Activated naive CD4-positive, alpha-beta T cell treated with anti-CD3 and anti-CD28 coated beads for 36 hours (primary cell): ENCODE data around the gene XYLT1. TPM values are rescaled to one million over a fixed set of nuclear protein-coding genes. Genes with fewer than 3 reads are reported as not detected.
"Not testable (repeated sequence)": the region's sequence is repeated elsewhere in the genome, so short reads cannot be mapped to it uniquely, and the experiment has no call there.

ENCODE experiments used
- CTCF ChIA-PET: fragments of 350-600 bp; sonication (Branson Sonifier 250); formaldehyde crosslinking; loops from one replicate; lab custom pipeline; 2021; ENCODE audit warnings: antibody characterized with exemption; lab: Charles Lee
- DNase-seq: peaks from one replicate; pipeline ENCODE4 v3.0.0-alpha.2; 2020
- H3K27ac Mint-ChIP-seq: one replicate; pipeline ENCODE4 v1.8.0; 2021; ENCODE audit warnings: mild to moderate bottlenecking, mixed read lengths
- H3K27me3 Mint-ChIP-seq: one replicate; pipeline ENCODE4 v1.8.0; 2021; ENCODE audit warnings: low read depth, mixed read lengths
- H3K36me3 Mint-ChIP-seq: one replicate; pipeline ENCODE4 v1.8.0; 2021; ENCODE audit warnings: low read depth, mixed read lengths
- H3K4me1 Mint-ChIP-seq: one replicate; pipeline ENCODE4 v1.8.0; 2021; ENCODE audit warnings: low read depth, mixed read lengths
- H3K4me3 Mint-ChIP-seq: one replicate; pipeline ENCODE4 v1.8.0; 2021; ENCODE audit warnings: mild to moderate bottlenecking, moderate library complexity, mixed read lengths
- H3K9me3 Mint-ChIP-seq: one replicate; pipeline ENCODE4 v1.8.0; 2021; ENCODE audit warnings: mixed read lengths
- intact Hi-C: fragments of 100-400 bp; cut with micrococcal nuclease; formaldehyde crosslinking; loops from one replicate; pipeline ENCODE4 v1.15.1; 2023
- total RNA-seq, 2 experiments: library from RNA; stranded (reverse); gene quantifications; one replicate each; pipeline ENCODE4 v1.2.3, GENCODE V29; 2021

XYLT1 gene
- total RNA-seq, 2 experiments from 2014 or later: 3.3 to 4.5 TPM

DNA sequence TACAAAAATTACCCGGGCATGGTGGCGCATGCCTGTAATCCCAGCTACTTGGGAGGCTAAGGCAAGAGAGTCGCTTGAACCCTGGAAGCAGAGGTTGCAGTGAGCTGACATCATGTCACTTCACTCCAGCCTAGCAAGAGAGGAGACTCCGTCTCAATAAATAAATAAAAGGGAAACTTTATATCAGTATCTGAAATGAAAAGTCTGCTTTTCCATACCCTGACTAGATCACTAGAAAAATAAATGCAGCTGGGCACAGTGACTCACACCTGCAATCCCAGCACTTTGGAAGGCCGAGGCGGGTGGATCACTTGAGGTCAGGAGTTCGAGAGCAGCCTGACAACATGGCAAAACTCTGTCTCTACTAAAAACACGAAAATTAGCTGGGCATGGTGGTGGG, 36.8 kb upstream of the XYLT1 start:
- DNase-seq, H3K27ac Mint-ChIP-seq, CTCF ChIA-PET, H3K36me3 Mint-ChIP-seq, H3K9me3 Mint-ChIP-seq, H3K27me3 Mint-ChIP-seq, H3K4me3 Mint-ChIP-seq, intact Hi-C loops, H3K4me1 Mint-ChIP-seq: not testable (repeated sequence)

GRCh38 chr16:17505828-17506227, 35.1 kb upstream of the XYLT1 start:
- CTCF ChIA-PET, H3K36me3 Mint-ChIP-seq, H3K27ac Mint-ChIP-seq, H3K27me3 Mint-ChIP-seq, DNase-seq, H3K9me3 Mint-ChIP-seq, H3K4me1 Mint-ChIP-seq, intact Hi-C loops, H3K4me3 Mint-ChIP-seq: not testable (repeated sequence)

GRCh38 chr16:17504050-17504449, 33.3 kb upstream of the XYLT1 start:
- Mint-ChIP-seq H3K4me3 (no peak overlapping the region), H3K4me1 (no peaks in the 10 kb centered on the region), H3K36me3 (no peaks in the 10 kb centered on the region), H3K27ac (no peak overlapping the region), H3K27me3 (no peaks in the 10 kb centered on the region), H3K9me3 (peaks cover 5% of the 10 kb centered on the region)
- CTCF ChIA-PET: no interaction called here
- no peak for DNase-seq
- intact Hi-C loops: no loop called here

DNA sequence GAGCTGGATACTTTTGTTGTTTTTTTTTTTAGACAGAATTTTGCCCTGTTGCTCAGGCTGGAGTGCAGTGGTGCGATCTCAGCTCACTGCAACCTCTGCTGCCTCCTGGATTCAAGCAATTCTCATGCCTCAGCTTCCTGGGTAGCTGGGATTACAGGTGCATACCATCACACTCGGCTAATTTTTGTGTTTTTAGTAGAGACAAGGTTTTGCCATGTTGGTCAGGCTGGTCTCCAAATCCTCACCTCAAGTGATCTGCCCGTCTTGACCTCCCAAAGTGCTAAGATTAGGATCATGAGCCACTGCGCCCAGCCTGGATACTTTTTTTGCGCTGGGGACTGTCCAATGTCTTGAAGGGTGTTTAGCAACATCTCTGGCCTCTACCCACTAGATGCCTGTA, 32.6 kb upstream of the XYLT1 start:
- H3K9me3 Mint-ChIP-seq: peaks cover 3% of the 10 kb centered on the region
- H3K36me3 Mint-ChIP-seq: no peaks in the 10 kb centered on the region
- no peak for DNase-seq
- CTCF ChIA-PET: no interaction called here
- no peak overlapping the region for H3K27ac Mint-ChIP-seq
- intact Hi-C loops: no loop called here
- H3K27me3 Mint-ChIP-seq: no peaks in the 10 kb centered on the region
- H3K4me3 Mint-ChIP-seq: no peak overlapping the region
- H3K4me1 Mint-ChIP-seq: no peaks in the 10 kb centered on the region

DNA sequence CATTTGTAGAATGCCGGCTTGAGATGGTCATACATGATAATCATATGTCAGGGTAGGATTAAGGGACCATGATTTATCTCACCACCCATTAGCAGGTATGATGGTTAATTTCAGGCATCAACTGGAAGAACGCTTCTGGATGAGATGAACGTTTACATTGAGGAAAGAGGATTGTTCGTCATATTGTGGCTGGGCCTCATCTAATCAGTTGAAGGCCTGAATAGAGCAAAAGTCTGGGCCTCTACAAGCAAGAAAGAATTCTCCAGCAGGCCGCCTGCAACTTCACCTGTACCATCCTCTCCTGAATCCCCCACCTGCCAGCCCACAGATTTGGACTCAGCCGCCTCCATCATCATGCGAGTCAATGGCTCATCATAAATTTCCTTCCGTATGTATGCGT, 30.6 kb upstream of the XYLT1 start:
- DNase-seq: no peak
- Mint-ChIP-seq H3K27ac (no peak overlapping the region), H3K4me1 (no peaks in the 10 kb centered on the region), H3K4me3 (no peak overlapping the region), H3K36me3 (no peaks in the 10 kb centered on the region), H3K27me3 (no peaks in the 10 kb centered on the region), H3K9me3 (no peaks in the 10 kb centered on the region)
- CTCF ChIA-PET: no interaction called here
- intact Hi-C loops: no loop called here

DNA sequence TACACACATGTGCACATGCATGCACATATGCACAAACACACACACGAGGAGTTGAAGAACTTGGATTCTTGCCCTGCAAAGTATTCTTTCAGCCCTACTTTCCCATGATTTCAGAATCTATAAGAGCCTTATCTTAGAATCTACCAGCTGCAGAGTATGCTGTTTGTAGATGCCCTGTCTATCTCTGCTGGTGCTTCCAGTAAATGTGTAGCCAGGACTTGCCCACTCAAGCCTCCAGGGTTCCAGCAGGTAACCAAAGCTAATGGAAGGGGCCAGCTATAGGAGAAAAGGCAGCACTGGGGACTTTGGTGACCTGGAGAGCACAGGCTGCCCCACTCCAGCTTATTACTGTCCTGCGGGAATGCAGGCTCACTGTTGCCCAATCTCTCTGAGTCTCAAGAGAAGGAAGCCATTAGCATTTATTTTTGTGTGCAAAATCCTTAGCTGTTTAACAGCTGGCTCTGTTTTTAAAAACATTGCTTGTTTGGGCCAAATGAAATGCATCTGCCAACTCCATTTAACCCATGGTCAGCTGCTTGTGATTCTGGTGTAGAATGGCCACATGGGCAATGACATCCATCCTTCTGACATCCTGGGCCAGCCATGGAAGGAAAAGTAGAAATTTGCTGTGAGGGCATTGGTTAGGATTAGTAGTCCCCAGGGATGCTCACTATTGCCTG, 28.6 kb upstream of the XYLT1 start:
- no peaks in the 10 kb centered on the region for H3K27me3 Mint-ChIP-seq
- CTCF ChIA-PET: no interaction called here
- no peaks in the 10 kb centered on the region for H3K36me3 Mint-ChIP-seq
- H3K27ac Mint-ChIP-seq: no peak overlapping the region
- H3K4me3 Mint-ChIP-seq: no peak overlapping the region
- H3K4me1 Mint-ChIP-seq: no peaks in the 10 kb centered on the region
- intact Hi-C loops: no loop called here
- DNase-seq: no peak
- no peaks in the 10 kb centered on the region for H3K9me3 Mint-ChIP-seq

GRCh38 chr16:17497648-17498047, 26.9 kb upstream of the XYLT1 start:
- no peaks in the 10 kb centered on the region for H3K27me3 Mint-ChIP-seq
- CTCF ChIA-PET: no interaction called here
- no peak overlapping the region for H3K27ac Mint-ChIP-seq
- H3K36me3 Mint-ChIP-seq: no peaks in the 10 kb centered on the region
- DNase-seq: no peak
- H3K4me3 Mint-ChIP-seq: no peak overlapping the region
- intact Hi-C loops: no loop called here
- no peaks in the 10 kb centered on the region for H3K9me3 Mint-ChIP-seq
- H3K4me1 Mint-ChIP-seq: no peaks in the 10 kb centered on the region

DNA sequence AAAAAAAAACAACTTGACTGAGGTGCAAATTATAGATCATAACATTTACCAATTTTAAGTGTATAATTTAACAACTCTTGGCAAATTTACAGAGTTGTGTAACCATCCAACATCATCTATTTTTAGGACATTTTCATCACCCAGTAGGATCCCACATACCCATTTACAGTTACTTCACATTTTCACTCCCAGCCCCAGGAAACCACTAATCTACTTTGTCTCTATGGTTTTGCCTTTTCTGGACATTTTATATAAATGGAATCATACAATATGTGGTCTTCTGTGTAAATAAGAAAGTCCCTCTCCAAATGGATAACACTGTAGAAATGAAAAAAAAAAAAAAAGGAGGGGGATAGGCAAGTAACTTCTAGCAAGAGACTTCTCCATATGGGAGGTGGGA, 26.1 kb upstream of the XYLT1 start:
- no peaks in the 10 kb centered on the region for H3K9me3 Mint-ChIP-seq
- no peak overlapping the region for H3K4me3 Mint-ChIP-seq
- no peaks in the 10 kb centered on the region for H3K36me3 Mint-ChIP-seq
- CTCF ChIA-PET: no interaction called here
- intact Hi-C loops: no loop called here
- DNase-seq: no peak
- H3K27me3 Mint-ChIP-seq: no peaks in the 10 kb centered on the region
- no peak overlapping the region for H3K27ac Mint-ChIP-seq
- no peaks in the 10 kb centered on the region for H3K4me1 Mint-ChIP-seq

DNA sequence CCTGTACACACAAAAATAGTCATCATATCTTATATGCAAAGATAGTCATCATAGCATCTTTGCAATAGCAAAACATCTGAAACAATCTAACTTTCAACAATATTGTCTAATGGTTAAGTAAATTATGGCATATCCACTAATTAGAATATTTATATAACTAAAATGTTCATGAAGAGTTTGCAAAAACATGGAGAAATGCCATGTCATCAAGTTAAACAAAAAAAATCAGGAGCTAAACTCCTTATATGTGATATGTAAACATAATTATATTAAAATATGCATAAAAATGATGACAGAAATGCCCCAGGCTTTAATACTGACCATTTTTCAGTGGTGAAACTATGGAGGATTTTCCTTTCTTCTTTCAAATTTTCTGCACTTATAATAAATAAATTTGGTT, 22.3 kb upstream of the XYLT1 start:
- no peak overlapping the region for H3K27ac Mint-ChIP-seq
- no peak for DNase-seq
- H3K36me3 Mint-ChIP-seq: no peaks in the 10 kb centered on the region
- no peaks in the 10 kb centered on the region for H3K9me3 Mint-ChIP-seq
- no peaks in the 10 kb centered on the region for H3K27me3 Mint-ChIP-seq
- no peak overlapping the region for H3K4me3 Mint-ChIP-seq
- CTCF ChIA-PET: no interaction called here
- intact Hi-C loops: no loop called here
- no peaks in the 10 kb centered on the region for H3K4me1 Mint-ChIP-seq

DNA sequence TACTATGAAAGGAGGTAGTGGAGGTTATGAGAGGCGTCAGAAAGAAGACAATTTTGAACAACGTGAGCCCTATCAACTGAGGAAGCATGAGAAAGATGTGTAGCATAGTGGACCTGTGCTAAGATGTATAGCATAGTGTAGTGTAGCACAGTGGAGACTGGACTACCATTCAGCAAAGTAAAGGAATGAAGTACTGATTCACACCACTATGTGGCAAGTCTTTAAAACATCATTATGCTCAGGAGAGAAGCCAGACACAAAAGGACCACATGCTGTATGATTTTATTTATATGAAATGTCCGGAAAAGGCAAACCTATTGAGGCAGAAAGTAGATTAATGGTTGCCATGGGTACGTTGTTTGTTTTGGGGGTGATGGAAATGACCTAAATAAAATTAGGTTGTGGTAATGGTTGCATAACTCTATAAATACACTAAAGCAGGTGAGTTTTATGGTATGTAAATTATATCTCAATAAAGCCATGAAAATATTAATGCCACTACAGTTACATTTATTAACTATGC, 20.4 kb upstream of the XYLT1 start:
- no peaks in the 10 kb centered on the region for H3K9me3 Mint-ChIP-seq
- intact Hi-C loops: no loop called here
- no peaks in the 10 kb centered on the region for H3K36me3 Mint-ChIP-seq
- CTCF ChIA-PET: no interaction called here
- H3K27me3 Mint-ChIP-seq: no peaks in the 10 kb centered on the region
- H3K4me1 Mint-ChIP-seq: no peaks in the 10 kb centered on the region
- no peak for DNase-seq
- no peak overlapping the region for H3K4me3 Mint-ChIP-seq
- no peak overlapping the region for H3K27ac Mint-ChIP-seq

DNA sequence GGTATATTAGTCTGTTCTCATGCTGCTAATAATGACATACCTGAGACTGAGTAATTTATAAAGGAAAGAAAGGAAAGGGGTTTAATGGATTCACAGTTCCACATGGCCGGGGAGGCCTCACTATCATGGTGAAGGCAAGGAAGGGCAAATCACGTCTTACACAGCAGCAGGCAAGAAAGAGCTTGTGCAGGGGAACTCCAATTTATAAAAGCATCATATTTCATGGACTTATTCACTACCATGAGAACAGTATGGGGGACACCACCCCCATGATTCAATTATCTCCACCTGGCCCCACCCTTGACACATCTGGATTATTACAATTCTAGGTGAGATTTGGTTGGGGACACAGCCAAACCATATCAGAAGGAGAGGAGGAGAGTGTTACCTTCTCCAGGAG, 17.7 kb upstream of the XYLT1 start:
- DNase-seq: no peak
- Mint-ChIP-seq H3K4me3 (no peak overlapping the region), H3K27me3 (no peaks in the 10 kb centered on the region), H3K27ac (no peak overlapping the region), H3K4me1 (no peaks in the 10 kb centered on the region), H3K9me3 (no peaks in the 10 kb centered on the region), H3K36me3 (no peaks in the 10 kb centered on the region)
- CTCF ChIA-PET: no interaction called here
- intact Hi-C loops: no loop called here

DNA sequence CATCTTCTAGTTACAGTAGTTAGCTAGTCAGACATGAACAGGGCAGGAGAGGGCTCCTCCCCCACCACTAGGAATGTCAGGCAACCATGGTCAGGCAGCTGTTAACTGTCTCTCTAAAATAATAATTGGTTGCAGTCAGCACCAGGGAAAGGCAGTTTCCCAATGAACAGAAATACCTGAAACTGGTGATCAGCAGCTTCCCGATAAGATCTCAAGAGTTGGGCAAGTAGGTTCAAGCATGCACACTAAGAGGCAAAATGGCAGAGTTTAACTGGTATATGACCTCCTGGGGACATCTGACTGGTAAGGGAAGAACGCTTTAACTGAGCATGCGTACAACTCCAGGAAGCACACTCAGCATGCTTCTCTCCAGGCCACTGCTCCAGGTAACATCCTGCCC, 12.6 kb upstream of the XYLT1 start:
- Mint-ChIP-seq H3K4me3 (no peak overlapping the region), H3K27ac (no peak overlapping the region), H3K9me3 (no peaks in the 10 kb centered on the region), H3K27me3 (peaks cover 4% of the 10 kb centered on the region), H3K4me1 (no peaks in the 10 kb centered on the region), H3K36me3 (no peaks in the 10 kb centered on the region)
- intact Hi-C loops: no loop called here
- CTCF ChIA-PET: no interaction called here
- no peak for DNase-seq

- CTCF ChIA-PET: not testable (repeated sequence)
Observed at GRCh38 chr16:17482341-17482740, 11.6 kb upstream of the XYLT1 start.

More at GRCh38 chr16:17482341-17482740, 11.6 kb upstream of the XYLT1 start:
- H3K36me3 Mint-ChIP-seq, H3K9me3 Mint-ChIP-seq, H3K27me3 Mint-ChIP-seq, DNase-seq, H3K4me3 Mint-ChIP-seq, H3K4me1 Mint-ChIP-seq, H3K27ac Mint-ChIP-seq, intact Hi-C loops: not testable (repeated sequence)
